ENCODE measurements around the gene HTR2C.

Gene HTR2C

GRCh38 chrX:114766541-114766940, 182.7 kb downstream of the HTR2C start:
- Histone ChIP-seq H3K36me3 (ENCODE audit: control insufficient read depth, insufficient read depth, low read length) (no peaks in the 10 kb centered on the region), H3K9me3 (ENCODE audit: control insufficient read depth, low read length) (no peaks in the 10 kb centered on the region), H3K4me3 (ENCODE audit: low read length) (no peak overlapping the region), H3K4me1 (ENCODE audit: control insufficient read depth, insufficient read depth, low read length) (no peaks in the 10 kb centered on the region), H3K27me3 (ENCODE audit: control insufficient read depth, insufficient read depth, low read length) (no peaks in the 10 kb centered on the region), H3K9ac (ENCODE audit: low read length) (no peak overlapping the region)

- Histone ChIP-seq H3K9ac (ENCODE audit: low read length) (no peak overlapping the region), H3K36me3 (ENCODE audit: control insufficient read depth, insufficient read depth, low read length) (no peaks in the 10 kb centered on the region), H3K4me1 (ENCODE audit: control insufficient read depth, insufficient read depth, low read length) (no peaks in the 10 kb centered on the region), H3K27me3 (ENCODE audit: control insufficient read depth, insufficient read depth, low read length) (no peaks in the 10 kb centered on the region), H3K4me3 (ENCODE audit: low read length) (no peak overlapping the region), H3K9me3 (ENCODE audit: control insufficient read depth, low read length) (no peaks in the 10 kb centered on the region)
Observed at GRCh38 chrX:114774691-114775090, 190.8 kb downstream of the HTR2C start.

- Histone ChIP-seq H3K36me3 (ENCODE audit: control insufficient read depth, insufficient read depth, low read length) (no peaks in the 10 kb centered on the region), H3K27me3 (ENCODE audit: control insufficient read depth, insufficient read depth, low read length) (no peaks in the 10 kb centered on the region), H3K9ac (ENCODE audit: low read length) (no peak overlapping the region), H3K4me3 (ENCODE audit: low read length) (no peak overlapping the region), H3K4me1 (ENCODE audit: control insufficient read depth, insufficient read depth, low read length) (no peaks in the 10 kb centered on the region), H3K9me3 (ENCODE audit: control insufficient read depth, low read length) (no peaks in the 10 kb centered on the region)
Observed at GRCh38 chrX:114782925-114783324, 199.0 kb downstream of the HTR2C start.

GRCh38 chrX:114787061-114787460, 203.2 kb downstream of the HTR2C start:
- H3K36me3 ChIP-seq (ENCODE audit: control insufficient read depth, insufficient read depth, low read length) = no peaks in the 10 kb centered on the region
- H3K9ac ChIP-seq (ENCODE audit: low read length) = no peak overlapping the region
- H3K4me1 ChIP-seq (ENCODE audit: control insufficient read depth, insufficient read depth, low read length) = no peaks in the 10 kb centered on the region
- no peak overlapping the region for H3K4me3 ChIP-seq (ENCODE audit: low read length)
- H3K9me3 ChIP-seq (ENCODE audit: control insufficient read depth, low read length) = no peaks in the 10 kb centered on the region
- no peaks in the 10 kb centered on the region for H3K27me3 ChIP-seq (ENCODE audit: control insufficient read depth, insufficient read depth, low read length)

GRCh38 chrX:114797494-114797893, 213.6 kb downstream of the HTR2C start:
- Histone ChIP-seq H3K4me3 (ENCODE audit: low read length) (no peak overlapping the region), H3K27me3 (ENCODE audit: control insufficient read depth, insufficient read depth, low read length) (no peaks in the 10 kb centered on the region)

GRCh38 chrX:114798907-114799306, 215.0 kb downstream of the HTR2C start:
- Histone ChIP-seq H3K4me3 (ENCODE audit: low read length) (no peak overlapping the region), H3K4me1 (ENCODE audit: control insufficient read depth, insufficient read depth, low read length) (no peaks in the 10 kb centered on the region), H3K36me3 (ENCODE audit: control insufficient read depth, insufficient read depth, low read length) (no peaks in the 10 kb centered on the region), H3K27me3 (ENCODE audit: control insufficient read depth, insufficient read depth, low read length) (no peaks in the 10 kb centered on the region), H3K9me3 (ENCODE audit: control insufficient read depth, low read length) (no peaks in the 10 kb centered on the region), H3K9ac (ENCODE audit: low read length) (no peak overlapping the region)

More at GRCh38 chrX:114797494-114797893, 213.6 kb downstream of the HTR2C start:
- H3K4me1 ChIP-seq (ENCODE audit: control insufficient read depth, insufficient read depth, low read length) = no peaks in the 10 kb centered on the region
- H3K36me3 ChIP-seq (ENCODE audit: control insufficient read depth, insufficient read depth, low read length) = no peaks in the 10 kb centered on the region
- H3K9me3 ChIP-seq (ENCODE audit: control insufficient read depth, low read length) = no peaks in the 10 kb centered on the region
- no peak overlapping the region for H3K9ac ChIP-seq (ENCODE audit: low read length)

- H3K4me3 ChIP-seq (ENCODE audit: low read length) = no peak overlapping the region
- no peak overlapping the region for H3K9ac ChIP-seq (ENCODE audit: low read length)
- H3K9me3 ChIP-seq (ENCODE audit: control insufficient read depth, low read length) = no peaks in the 10 kb centered on the region
- no peaks in the 10 kb centered on the region for H3K27me3 ChIP-seq (ENCODE audit: control insufficient read depth, insufficient read depth, low read length)
- H3K4me1 ChIP-seq (ENCODE audit: control insufficient read depth, insufficient read depth, low read length) = no peaks in the 10 kb centered on the region
- no peaks in the 10 kb centered on the region for H3K36me3 ChIP-seq (ENCODE audit: control insufficient read depth, insufficient read depth, low read length)
Observed at GRCh38 chrX:114800719-114801118, 216.8 kb downstream of the HTR2C start.

GRCh38 chrX:114819509-114819908, 235.6 kb downstream of the HTR2C start:
- Histone ChIP-seq H3K9me3 (ENCODE audit: control insufficient read depth, low read length) (no peaks in the 10 kb centered on the region), H3K4me3 (ENCODE audit: low read length) (no peak overlapping the region), H3K36me3 (ENCODE audit: control insufficient read depth, insufficient read depth, low read length) (no peaks in the 10 kb centered on the region), H3K4me1 (ENCODE audit: control insufficient read depth, insufficient read depth, low read length) (no peaks in the 10 kb centered on the region), H3K9ac (ENCODE audit: low read length) (no peak overlapping the region), H3K27me3 (ENCODE audit: control insufficient read depth, insufficient read depth, low read length) (no peaks in the 10 kb centered on the region)

GRCh38 chrX:114841051-114841450, 257.2 kb downstream of the HTR2C start:
- no peaks in the 10 kb centered on the region for H3K9me3 ChIP-seq (ENCODE audit: control insufficient read depth, low read length)
- H3K27me3 ChIP-seq (ENCODE audit: control insufficient read depth, insufficient read depth, low read length) = no peaks in the 10 kb centered on the region
- H3K9ac ChIP-seq (ENCODE audit: low read length) = no peak overlapping the region
- H3K4me3 ChIP-seq (ENCODE audit: low read length) = no peak overlapping the region
- H3K4me1 ChIP-seq (ENCODE audit: control insufficient read depth, insufficient read depth, low read length) = no peaks in the 10 kb centered on the region
- H3K36me3 ChIP-seq (ENCODE audit: control insufficient read depth, insufficient read depth, low read length) = no peaks in the 10 kb centered on the region

- Histone ChIP-seq H3K4me3 (ENCODE audit: low read length) (no peak overlapping the region), H3K9ac (ENCODE audit: low read length) (no peak overlapping the region), H3K27me3 (ENCODE audit: control insufficient read depth, insufficient read depth, low read length) (no peaks in the 10 kb centered on the region), H3K4me1 (ENCODE audit: control insufficient read depth, insufficient read depth, low read length) (no peaks in the 10 kb centered on the region), H3K9me3 (ENCODE audit: control insufficient read depth, low read length) (no peaks in the 10 kb centered on the region), H3K36me3 (ENCODE audit: control insufficient read depth, insufficient read depth, low read length) (no peaks in the 10 kb centered on the region)
Observed at GRCh38 chrX:114842181-114842580, 258.3 kb downstream of the HTR2C start.

GRCh38 chrX:114889481-114889880, 305.6 kb downstream of the HTR2C start:
- Histone ChIP-seq H3K9me3 (ENCODE audit: control insufficient read depth, low read length) (no peaks in the 10 kb centered on the region), H3K9ac (ENCODE audit: low read length) (no peak overlapping the region), H3K4me3 (ENCODE audit: low read length) (no peak overlapping the region), H3K27me3 (ENCODE audit: control insufficient read depth, insufficient read depth, low read length) (no peaks in the 10 kb centered on the region), H3K36me3 (ENCODE audit: control insufficient read depth, insufficient read depth, low read length) (no peaks in the 10 kb centered on the region), H3K4me1 (ENCODE audit: control insufficient read depth, insufficient read depth, low read length) (no peaks in the 10 kb centered on the region)

- Histone ChIP-seq H3K9me3 (ENCODE audit: control insufficient read depth, low read length) (no peaks in the 10 kb centered on the region), H3K4me3 (ENCODE audit: low read length) (no peak overlapping the region), H3K36me3 (ENCODE audit: control insufficient read depth, insufficient read depth, low read length) (no peaks in the 10 kb centered on the region), H3K9ac (ENCODE audit: low read length) (no peak overlapping the region), H3K4me1 (ENCODE audit: control insufficient read depth, insufficient read depth, low read length) (no peaks in the 10 kb centered on the region), H3K27me3 (ENCODE audit: control insufficient read depth, insufficient read depth, low read length) (no peaks in the 10 kb centered on the region)
Observed at GRCh38 chrX:114903618-114904017, 319.7 kb downstream of the HTR2C start.

GRCh38 chrX:114905251-114905650, 321.4 kb downstream of the HTR2C start:
- H3K4me1 ChIP-seq (ENCODE audit: control insufficient read depth, insufficient read depth, low read length) = no peaks in the 10 kb centered on the region

More at GRCh38 chrX:114905251-114905650, 321.4 kb downstream of the HTR2C start:
- no peaks in the 10 kb centered on the region for H3K9me3 ChIP-seq (ENCODE audit: control insufficient read depth, low read length)
- no peaks in the 10 kb centered on the region for H3K36me3 ChIP-seq (ENCODE audit: control insufficient read depth, insufficient read depth, low read length)
- H3K4me3 ChIP-seq (ENCODE audit: low read length) = no peak overlapping the region
- no peaks in the 10 kb centered on the region for H3K27me3 ChIP-seq (ENCODE audit: control insufficient read depth, insufficient read depth, low read length)
- H3K9ac ChIP-seq (ENCODE audit: low read length) = no peak overlapping the region
